HG02981 (cell line): ENCODE measurements around the gene OGG1.
"Not testable (repeated sequence)": the region's sequence is repeated elsewhere in the genome, so short reads cannot be mapped to it uniquely, and the experiment has no call there.

Source experiments
- ATAC-seq: cut with Tn5 transposase; IDR thresholded peaks from one replicate; pipeline ENCODE4 v1.9.1; 2021; ENCODE audit warnings: mild to moderate bottlenecking, moderate library complexity; ENCODE audit not compliant: unreplicated experiment

Gene OGG1

GRCh38 chr3:9760779-9761505 is 11.2 kb downstream of the OGG1 start:
- ATAC-seq = no peak

GRCh38 chr3:9761919-9762318 is 12.2 kb downstream of the OGG1 start:
- no peak for ATAC-seq

- ATAC-seq = no peak
Measured at GRCh38 chr3:9762871-9763270, 13.1 kb downstream of the OGG1 start.

GRCh38 chr3:9765865-9766264 is 16.1 kb downstream of the OGG1 start:
- no peak for ATAC-seq

DNA sequence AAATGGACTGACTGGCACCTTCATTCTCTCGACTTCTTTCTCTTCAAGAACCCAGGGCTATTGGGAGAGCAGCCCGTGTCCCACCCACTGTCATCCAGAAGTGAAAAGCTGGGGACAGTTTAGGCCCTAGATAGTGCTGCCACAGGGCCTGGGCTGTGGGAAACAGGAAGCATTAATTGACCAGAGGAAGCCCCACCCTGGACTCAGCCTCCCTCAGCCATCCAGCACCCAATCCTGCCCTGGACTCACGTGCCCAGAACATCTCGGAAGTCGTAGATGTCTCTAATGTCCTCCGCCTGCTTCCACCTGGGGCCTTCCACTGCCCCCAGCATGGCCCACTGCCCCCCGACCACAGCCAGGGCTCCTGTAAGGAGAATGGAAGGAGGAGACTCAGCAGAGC is 17.7 kb downstream of the OGG1 start:
- no peak for ATAC-seq

GRCh38 chr3:9768141-9768775 is 18.5 kb downstream of the OGG1 start:
- ATAC-seq = no peak

GRCh38 chr3:9769012-9769411 is 19.3 kb downstream of the OGG1 start:
- ATAC-seq = no peak

- no peak for ATAC-seq
Measured at GRCh38 chr3:9769426-9770275, 19.9 kb downstream of the OGG1 start, which contains the start of gene CAMK1. Gene CAMK1, minus strand, starts transcription at chr3:9769947. Its CDS starts 2,198 bp downstream, at chr3:9767749.

DNA sequence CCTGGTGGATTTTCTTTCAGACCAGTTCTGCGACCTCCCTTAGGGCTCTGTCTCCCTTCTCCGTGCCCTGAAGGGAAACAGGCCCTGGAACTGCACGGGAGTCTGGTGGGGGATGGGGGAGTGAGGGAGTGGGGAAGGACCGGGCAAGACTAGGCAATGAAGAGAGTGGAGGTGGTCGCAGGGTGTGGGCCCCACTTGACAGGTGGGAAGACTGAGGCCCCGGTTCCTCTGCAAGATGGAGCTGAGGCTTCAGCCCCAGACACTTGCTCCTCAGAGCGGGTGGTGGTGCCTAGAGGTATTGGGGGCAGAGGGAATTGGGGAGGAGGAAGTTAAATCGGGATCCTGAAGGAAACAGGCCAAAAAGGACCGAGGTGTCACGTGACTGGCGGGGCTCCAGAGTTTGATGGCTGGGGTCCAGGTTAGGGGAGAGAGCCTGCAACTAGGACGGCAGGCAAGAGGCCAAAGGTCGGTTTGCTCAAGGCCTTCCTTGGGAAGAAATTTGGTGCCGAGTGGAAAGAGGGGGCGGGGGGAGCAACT is 20.6 kb downstream of the OGG1 start:
- no peak for ATAC-seq

DNA sequence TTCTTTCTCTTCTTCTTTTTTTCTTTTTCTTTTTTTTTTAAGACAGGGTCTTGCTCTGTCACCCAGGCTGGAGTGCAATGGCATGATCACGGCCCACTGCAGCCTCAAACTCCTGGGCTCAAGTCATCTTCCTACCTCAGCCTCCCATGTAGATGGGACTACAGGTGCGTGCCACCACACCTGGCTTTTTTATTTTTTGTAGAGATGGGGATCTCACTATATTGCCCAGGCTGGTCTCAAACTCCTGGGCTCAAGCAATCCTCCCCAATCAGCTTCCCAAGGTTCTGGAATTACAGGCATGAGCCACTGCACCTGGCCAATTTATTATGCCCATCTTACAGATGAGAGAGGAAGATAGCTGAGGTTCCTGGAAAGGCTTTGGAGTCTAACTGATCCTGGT is 21.3 kb downstream of the OGG1 start:
- not testable (repeated sequence) for ATAC-seq

DNA sequence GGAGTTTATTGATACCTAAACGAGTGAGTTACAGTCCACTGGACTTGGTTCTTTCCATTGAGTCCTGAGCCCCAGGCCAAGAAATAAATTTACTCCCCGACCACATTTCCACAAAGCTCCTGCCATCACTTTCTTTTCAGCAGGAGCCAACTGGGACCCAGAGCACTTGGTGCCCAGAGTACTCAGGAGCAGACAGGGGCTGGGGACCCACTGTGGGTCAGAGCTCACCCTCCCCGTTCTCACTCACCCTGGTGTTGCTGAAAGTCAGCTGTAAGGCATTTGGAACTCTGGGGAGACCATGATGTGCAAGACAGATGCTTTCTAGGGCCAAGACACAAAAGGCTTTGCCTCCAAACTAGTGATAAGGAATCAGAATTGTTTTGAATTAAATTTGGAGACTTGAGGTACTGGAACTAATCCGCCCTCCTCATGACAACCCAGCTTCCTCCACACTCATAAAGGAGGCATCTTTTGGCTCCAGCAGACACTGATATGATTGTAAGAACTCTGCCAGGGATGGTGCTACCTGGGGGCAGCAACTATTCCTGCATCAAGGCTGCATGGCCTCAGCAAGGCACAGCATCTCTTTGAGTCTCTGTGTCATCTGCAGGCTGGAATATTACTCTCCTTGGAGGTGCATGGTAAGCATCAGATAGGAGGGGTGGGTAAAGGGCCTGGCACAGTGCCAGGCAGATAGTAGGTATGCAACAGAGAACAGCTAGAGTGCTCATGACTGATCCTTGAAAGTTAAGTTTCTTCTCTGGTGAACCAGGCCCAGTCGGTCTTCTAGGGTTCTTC is 27.3 kb downstream of the OGG1 start:
- ATAC-seq = no peak

DNA sequence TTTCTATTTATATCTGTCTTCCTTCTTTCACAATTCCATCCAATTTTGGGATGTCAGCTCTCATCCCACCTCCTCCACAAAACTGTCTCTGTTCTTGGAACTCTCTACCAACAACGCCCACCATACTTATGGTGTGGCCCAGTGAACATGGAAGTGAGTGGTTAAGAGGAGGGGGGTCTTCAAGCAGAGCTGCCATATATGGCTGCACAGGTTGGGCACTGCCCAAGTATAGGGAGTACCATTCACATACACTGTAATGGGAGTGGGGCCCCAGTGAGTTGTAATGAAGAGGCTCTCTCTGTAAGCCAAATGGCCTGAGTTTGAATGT is 27.9 kb downstream of the OGG1 start:
- ATAC-seq = no peak

- ATAC-seq = no peak
Measured at GRCh38 chr3:9778143-9779074, 28.7 kb downstream of the OGG1 start.

DNA sequence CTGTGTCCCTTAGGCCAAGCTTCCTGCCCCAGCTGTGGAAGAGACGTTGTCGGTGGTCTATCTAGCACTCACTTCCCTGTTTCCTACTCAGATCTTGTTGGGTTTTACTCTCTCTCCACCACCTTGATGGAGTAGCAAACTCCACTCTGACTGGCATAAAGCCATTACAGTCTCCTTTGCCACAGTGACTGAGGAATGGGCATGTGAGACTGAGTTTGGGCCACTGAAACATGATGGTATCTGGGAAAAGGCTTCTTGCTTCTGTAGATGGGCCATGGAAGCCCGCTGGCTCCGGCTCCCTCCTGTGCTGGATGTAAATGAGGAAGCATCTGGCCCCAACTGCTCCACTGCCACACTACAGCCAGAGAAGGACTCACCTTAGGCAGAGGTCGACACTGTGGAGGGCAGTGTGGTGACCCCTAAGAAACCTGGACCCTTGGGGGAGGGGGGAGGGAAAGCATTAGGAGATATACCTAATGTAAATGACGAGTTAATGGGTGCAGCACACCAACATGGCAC is 29.4 kb downstream of the OGG1 start:
- no peak for ATAC-seq

DNA sequence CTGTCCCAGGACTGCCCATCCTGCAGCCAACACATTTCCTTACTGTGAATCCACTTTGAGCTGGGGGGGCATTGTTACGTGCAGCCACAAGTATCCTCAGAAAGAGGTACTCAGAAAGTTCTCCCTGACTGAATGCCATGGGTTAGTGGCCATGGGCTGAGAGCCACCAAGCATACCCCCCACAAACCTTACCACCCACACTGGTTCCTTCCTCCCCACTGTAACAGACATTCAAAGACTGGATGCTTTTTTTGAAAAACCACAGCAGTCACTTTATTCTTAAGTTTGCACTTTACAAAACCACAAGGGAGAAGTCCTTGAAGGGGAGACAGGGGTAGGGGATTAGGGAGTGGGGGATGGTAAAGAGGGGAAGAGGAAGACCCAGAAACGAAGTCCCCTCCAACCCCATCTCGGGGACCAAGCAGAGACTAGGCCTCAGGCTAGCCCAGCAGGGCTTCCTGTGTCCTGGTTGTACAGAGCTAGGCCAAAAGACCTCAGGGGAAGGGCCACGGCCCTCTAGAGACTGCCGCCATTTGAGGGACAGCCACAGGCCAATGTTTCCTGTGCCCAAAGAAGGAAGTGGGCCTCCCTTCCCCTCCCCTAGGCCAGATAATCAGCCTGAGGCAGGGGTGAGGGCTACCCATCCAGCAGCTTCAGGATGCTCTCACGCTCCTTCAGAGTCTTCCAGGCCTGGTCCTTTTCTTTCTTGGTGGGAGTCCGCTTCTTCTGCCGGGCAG is 30.1 kb downstream of the OGG1 start:
- peak; percentile 64 for ATAC-seq

DNA sequence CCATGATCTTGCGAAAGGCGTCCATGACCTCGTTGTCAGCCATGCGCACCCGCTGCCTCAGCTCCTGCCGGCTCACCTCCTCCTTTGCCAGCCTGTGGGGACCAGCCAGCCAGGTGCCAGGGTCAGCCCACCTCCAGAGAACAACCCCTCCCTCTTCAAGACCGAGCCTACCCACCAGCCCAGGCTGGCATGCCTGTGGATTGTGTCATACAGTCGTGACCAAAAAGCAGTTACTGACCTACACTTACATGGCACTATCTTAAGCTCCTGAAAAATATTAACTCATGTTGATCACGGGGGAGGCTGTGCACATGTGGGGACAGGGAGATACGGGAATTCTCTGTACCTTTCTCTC is 30.7 kb downstream of the OGG1 start:
- ATAC-seq = no peak

- ATAC-seq = no peak
Measured at GRCh38 chr3:9780910-9781309, 31.2 kb downstream of the OGG1 start.

- no peak for ATAC-seq
Measured at GRCh38 chr3:9781551-9781950, 31.8 kb downstream of the OGG1 start.
